ENCODE data around the gene UBA7.

DNA sequence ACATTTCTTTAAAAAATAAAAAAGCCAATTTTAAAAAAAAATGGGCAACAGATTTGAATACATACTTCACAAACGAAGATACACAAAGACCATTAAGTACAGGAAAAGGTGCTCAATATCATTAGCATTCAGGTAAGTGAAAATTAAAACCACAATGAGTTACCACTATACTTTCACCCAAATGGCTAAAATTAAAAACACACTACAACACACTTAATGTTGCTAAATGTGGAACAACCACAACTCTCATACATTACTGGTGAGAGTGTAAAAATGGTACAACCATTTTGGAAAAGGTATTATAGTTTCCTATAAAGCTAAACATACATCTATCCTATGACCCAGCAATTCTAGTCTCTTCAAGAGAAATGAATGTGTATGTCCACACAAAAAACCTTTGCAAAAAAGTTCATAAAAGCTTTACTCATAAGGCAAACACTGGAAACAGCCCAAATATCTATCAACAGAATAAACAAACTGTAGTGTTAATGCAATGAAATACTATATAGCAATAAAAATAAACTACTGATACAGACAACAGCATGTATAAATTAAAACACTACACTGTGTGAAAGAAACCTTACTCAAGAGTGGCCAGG, 42.3 kb downstream of the UBA7 start:
- TF ChIP-seq EZH2phosphoT487 (conservative IDR thresholded peaks at IDR 0.05; ENCODE audit: low read length): no peak
- TF ChIP-seq, protein P1, sequence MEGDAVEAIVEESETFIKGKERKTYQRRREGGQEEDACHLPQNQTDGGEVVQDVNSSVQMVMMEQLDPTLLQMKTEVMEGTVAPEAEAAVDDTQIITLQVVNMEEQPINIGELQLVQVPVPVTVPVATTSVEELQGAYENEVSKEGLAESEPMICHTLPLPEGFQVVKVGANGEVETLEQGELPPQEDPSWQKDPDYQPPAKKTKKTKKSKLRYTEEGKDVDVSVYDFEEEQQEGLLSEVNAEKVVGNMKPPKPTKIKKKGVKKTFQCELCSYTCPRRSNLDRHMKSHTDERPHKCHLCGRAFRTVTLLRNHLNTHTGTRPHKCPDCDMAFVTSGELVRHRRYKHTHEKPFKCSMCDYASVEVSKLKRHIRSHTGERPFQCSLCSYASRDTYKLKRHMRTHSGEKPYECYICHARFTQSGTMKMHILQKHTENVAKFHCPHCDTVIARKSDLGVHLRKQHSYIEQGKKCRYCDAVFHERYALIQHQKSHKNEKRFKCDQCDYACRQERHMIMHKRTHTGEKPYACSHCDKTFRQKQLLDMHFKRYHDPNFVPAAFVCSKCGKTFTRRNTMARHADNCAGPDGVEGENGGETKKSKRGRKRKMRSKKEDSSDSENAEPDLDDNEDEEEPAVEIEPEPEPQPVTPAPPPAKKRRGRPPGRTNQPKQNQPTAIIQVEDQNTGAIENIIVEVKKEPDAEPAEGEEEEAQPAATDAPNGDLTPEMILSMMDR (IDR thresholded peaks at IDR 0.05; ENCODE audit: insufficient read depth, low read length, poor library complexity, severe bottlenecking): no peak

Measured in SU-DHL-6 (cell line).